HepG2 (cell line): ENCODE measurements around the gene FBXO2. TPM values are rescaled to one million over a fixed set of nuclear protein-coding genes. Genes with fewer than 3 reads are reported as not detected.

Source experiments
- ATAC-seq: fragments of 200-7000 bp; cut with Tn5 transposase; 3 replicates; pipeline ENCODE4 v1.9.1; 2020; ENCODE audit warnings: mild to moderate bottlenecking, moderate library complexity
- BruUV-seq: library from RNA; stranded (reverse); fragments of 400-500 nt; replicated peaks from 2 replicates; lab custom pipeline; 2021; lab: Mats Ljungman, UMichigan
- CTCF ChIA-PET: fragments of 300-600 bp; formaldehyde crosslinking; extraction: SDS; loops from one replicate; lab custom pipeline; 2021; ENCODE audit warnings: low total read pairs, inconsistent platforms, low intra/inter-chr PET ratio; lab: Yijun Ruan, JAX
- POLR2A ChIA-PET: fragments of 350-600 bp; sonication (Branson Sonifier 250); formaldehyde crosslinking; loops from one replicate; lab custom pipeline; 2020; ENCODE audit warnings: antibody characterized with exemption, inconsistent platforms; lab: Yijun Ruan, JAX
- DNase-seq: peaks from one replicate; pipeline ENCODE4 v3.0.0-alpha.2; 2015; ENCODE audit warnings: low spot score
- FAIRE-seq: peaks from 3 replicates; lab custom pipeline; 2011; peaks lifted over from hg19 to GRCh38; lab: Jason Lieb, UNC
- H2AFZ ChIP-seq: one replicate; pipeline ENCODE4 v1.6.1; 2011; ENCODE audit warnings: low read length, inconsistent platforms
- H3K27ac ChIP-seq: fragments of 300-600 bp; 3 replicates; pipeline ENCODE4 v1.8.0; 2011; ENCODE audit warnings: mixed run types, mild to moderate bottlenecking, mixed read lengths, low read length, inconsistent platforms; ENCODE audit not compliant: insufficient read depth; ENCODE audit errors: extremely low read length
- H3K27me3 ChIP-seq, 2 experiments: fragments of 200-600 bp in 1 of 2; 2 replicates in 1 of 2; 3 replicates in 1 of 2; pipeline versions ENCODE4 v1.6.0 to v1.8.0; 2011; ENCODE audit warnings: low read length in 2 of 2, mild to moderate bottlenecking in 2 of 2, moderate library complexity in 2 of 2, inconsistent platforms in 1 of 2; ENCODE audit not compliant: insufficient read depth in 2 of 2, control insufficient read depth in 1 of 2
- H3K36me3 ChIP-seq, 2 experiments: fragments of 200-600 bp in 1 of 2; replicated peaks in 1 of 2; 2 replicates in 1 of 2; 3 replicates in 1 of 2; pipeline versions ENCODE4 v1.5.1 to v1.8.0; 2011; ENCODE audit warnings: low read length in 2 of 2, inconsistent platforms in 1 of 2; ENCODE audit not compliant: insufficient read depth in 2 of 2, control insufficient read depth in 1 of 2
- H3K4me1 ChIP-seq: 2 replicates; pipeline ENCODE4 v1.5.1; 2012; ENCODE audit warnings: low read length, inconsistent platforms; ENCODE audit not compliant: insufficient read depth
- H3K4me2 ChIP-seq: 2 replicates; pipeline ENCODE4 v1.6.0; 2011; ENCODE audit warnings: low read depth, low read length, inconsistent platforms
- H3K4me3 ChIP-seq, 3 experiments: fragments of 200-600 bp in 1 of 3; sonication (generic), shearing (Covaris generic) in 1 of 3; replicated peaks in 1 of 3; 2 replicates each; pipeline ENCODE4 v1.5.1; 2011 to 2016; ENCODE audit warnings: low read length in 3 of 3, inconsistent platforms in 2 of 3, low read depth in 2 of 3, mild to moderate bottlenecking in 2 of 3, control low read depth in 1 of 3, mixed read lengths in 1 of 3; ENCODE audit not compliant: insufficient read depth in 1 of 3
- H3K79me2 ChIP-seq: one replicate; pipeline ENCODE4 v1.6.1; 2011; ENCODE audit warnings: low read length, inconsistent platforms; ENCODE audit not compliant: insufficient read depth
- H3K9ac ChIP-seq: 2 replicates; pipeline ENCODE4 v1.6.0; 2011; ENCODE audit warnings: mild to moderate bottlenecking, low read depth, low read length, inconsistent platforms; ENCODE audit not compliant: insufficient read depth
- H3K9me3 ChIP-seq: 2 replicates; pipeline ENCODE4 v1.5.1; 2012; ENCODE audit warnings: mild to moderate bottlenecking, low read length
- H4K20me1 ChIP-seq: 2 replicates; pipeline ENCODE4 v1.6.0; 2011; ENCODE audit warnings: inconsistent platforms, mild to moderate bottlenecking, low read length, moderate library complexity; ENCODE audit not compliant: insufficient read depth
- AHR ChIP-seq: IDR thresholded peaks from 2 replicates; pipeline ENCODE4 v1.6.1; 2018; ENCODE audit warnings: missing genetic modification reagents, missing compliant biosample characterization
- ARID2 ChIP-seq: sonication (generic); formaldehyde crosslinking; IDR thresholded peaks from 2 replicates; pipeline ENCODE4 v1.8.1; 2022; ENCODE audit warnings: mild to moderate bottlenecking, missing genetic modification reagents, borderline replicate concordance
- ARNT2 ChIP-seq: sonication (generic); formaldehyde crosslinking; IDR thresholded peaks from 2 replicates; pipeline ENCODE4 v1.8.0; 2022; ENCODE audit warnings: mild to moderate bottlenecking, low read depth, missing genetic modification reagents, moderate library complexity
- GATAD1 ChIP-seq: IDR thresholded peaks from 2 replicates; pipeline ENCODE4 v1.6.1; 2016; ENCODE audit warnings: missing genetic modification reagents, missing compliant biosample characterization
- GTF2F1 ChIP-seq: fragments of 150-350 bp; IDR thresholded peaks from 2 replicates; pipeline ENCODE4 v1.6.1; 2014; ENCODE audit warnings: low read length
- HMGA1 ChIP-seq: sonication (generic); formaldehyde crosslinking; conservative IDR thresholded peaks from 2 replicates; pipeline ENCODE4 v1.4.0; 2020; ENCODE audit warnings: missing genetic modification reagents
- JDP2 ChIP-seq: sonication (generic); formaldehyde crosslinking; IDR thresholded peaks from 2 replicates; pipeline ENCODE4 v1.8.1; 2022; ENCODE audit warnings: missing genetic modification reagents, borderline replicate concordance
- NFYB ChIP-seq: sonication (generic); formaldehyde crosslinking; IDR thresholded peaks from 2 replicates; pipeline ENCODE4 v1.4.0; 2020; ENCODE audit warnings: missing genetic modification reagents
- RBM39 ChIP-seq: fragments of 200-400 bp; formaldehyde crosslinking; IDR thresholded peaks from one replicate; pipeline ENCODE4 v1.6.1; 2018; ENCODE audit warnings: antibody characterized with exemption, mild to moderate bottlenecking, low read depth, low read length; ENCODE audit not compliant: poor library complexity, severe bottlenecking
- STAG1 ChIP-seq: sonication (generic); formaldehyde crosslinking; IDR thresholded peaks from 2 replicates; pipeline ENCODE4 v1.4.0; 2020; ENCODE audit warnings: missing genetic modification reagents
- ZNF446 ChIP-seq: sonication (generic); formaldehyde crosslinking; IDR thresholded peaks from 2 replicates; pipeline ENCODE4 v1.5.0; 2020; ENCODE audit warnings: mild to moderate bottlenecking, missing genetic modification reagents
- ZNF496 ChIP-seq: sonication (generic); formaldehyde crosslinking; IDR thresholded peaks from 2 replicates; pipeline ENCODE4 v1.8.1; 2023; ENCODE audit warnings: mild to moderate bottlenecking, moderate library complexity, missing genetic modification reagents; ENCODE audit not compliant: insufficient replicate concordance
- ZNF577 ChIP-seq: sonication (generic); formaldehyde crosslinking; IDR thresholded peaks from 2 replicates; pipeline ENCODE4 v1.4.0; 2020; ENCODE audit warnings: mild to moderate bottlenecking, low read depth, missing genetic modification reagents, borderline replicate concordance
- WGBS: methylation state at CpG from one replicate; pipeline ENCODE4 v1.1.6; 2017; ENCODE audit warnings: low lambda C conversion rate; 5-methylcytosine and 5-hydroxymethylcytosine counted together
- in situ Hi-C: cut with HindIII; loops from 2 replicates; pipeline ENCODE4 v1.10.0; 2017; ENCODE audit warnings: low pct_unique_long_range_greater_than_20kb; ENCODE audit not compliant: extremely low pct_ligation_motif_present
- intact Hi-C: fragments of 100-400 bp; cut with micrococcal nuclease; formaldehyde crosslinking; loops from one replicate; pipeline ENCODE4 v1.10.0; 2022; ENCODE audit not compliant: unreplicated experiment
- polyA plus RNA-seq, 8 experiments: library from polyadenylated mRNA; depleted of rRNA in 3 of 8; stranded (reverse) in 7 of 8; unstranded in 1 of 8; fragments of >200 nt; fragmentation: Illumina TruSeq in 4 of 8; extraction: Trizol in 4 of 8; gene quantifications; 2 replicates each; pipeline versions ENCODE4 v1.2.1 to v1.2.3, GENCODE V29; 2011 to 2016; ENCODE audit warnings: low read depth in 4 of 8, missing spikeins in 1 of 8, mixed read lengths in 1 of 8; ENCODE audit not compliant: insufficient read depth in 1 of 8
- total RNA-seq, 5 experiments: library from RNA; depleted of rRNA; stranded (reverse); fragments of >200 nt; fragmentation: Illumina TruSeq; extraction: Trizol; gene quantifications; 2 replicates each; pipeline ENCODE4 v1.2.3, GENCODE V29; 2016; ENCODE audit warnings: low read depth in 1 of 5
- TF ChIP-seq, protein P1 (sequence below): sonication (generic); formaldehyde crosslinking; IDR thresholded peaks from 2 replicates; pipeline ENCODE4 v1.5.1; 2020; ENCODE audit warnings: missing genetic modification reagents, mild to moderate bottlenecking, borderline replicate concordance
- TF ChIP-seq, protein P2 (sequence below): sonication (generic); formaldehyde crosslinking; IDR thresholded peaks from 2 replicates; pipeline ENCODE4 v1.4.0; 2020; ENCODE audit warnings: missing genetic modification reagents
- TF ChIP-seq, protein P3 (sequence below): sonication (generic); formaldehyde crosslinking; conservative IDR thresholded peaks from 2 replicates; pipeline ENCODE4 v1.8.0; 2022; ENCODE audit warnings: mild to moderate bottlenecking, moderate library complexity, missing genetic modification reagents

The FBXO2 gene
- total and polyA plus RNA-seq, 2 of the 13 experiments (the other 11 are each of a cell fraction or from before 2014, with no cell fraction given): 79.3 to 112 TPM

DNA sequence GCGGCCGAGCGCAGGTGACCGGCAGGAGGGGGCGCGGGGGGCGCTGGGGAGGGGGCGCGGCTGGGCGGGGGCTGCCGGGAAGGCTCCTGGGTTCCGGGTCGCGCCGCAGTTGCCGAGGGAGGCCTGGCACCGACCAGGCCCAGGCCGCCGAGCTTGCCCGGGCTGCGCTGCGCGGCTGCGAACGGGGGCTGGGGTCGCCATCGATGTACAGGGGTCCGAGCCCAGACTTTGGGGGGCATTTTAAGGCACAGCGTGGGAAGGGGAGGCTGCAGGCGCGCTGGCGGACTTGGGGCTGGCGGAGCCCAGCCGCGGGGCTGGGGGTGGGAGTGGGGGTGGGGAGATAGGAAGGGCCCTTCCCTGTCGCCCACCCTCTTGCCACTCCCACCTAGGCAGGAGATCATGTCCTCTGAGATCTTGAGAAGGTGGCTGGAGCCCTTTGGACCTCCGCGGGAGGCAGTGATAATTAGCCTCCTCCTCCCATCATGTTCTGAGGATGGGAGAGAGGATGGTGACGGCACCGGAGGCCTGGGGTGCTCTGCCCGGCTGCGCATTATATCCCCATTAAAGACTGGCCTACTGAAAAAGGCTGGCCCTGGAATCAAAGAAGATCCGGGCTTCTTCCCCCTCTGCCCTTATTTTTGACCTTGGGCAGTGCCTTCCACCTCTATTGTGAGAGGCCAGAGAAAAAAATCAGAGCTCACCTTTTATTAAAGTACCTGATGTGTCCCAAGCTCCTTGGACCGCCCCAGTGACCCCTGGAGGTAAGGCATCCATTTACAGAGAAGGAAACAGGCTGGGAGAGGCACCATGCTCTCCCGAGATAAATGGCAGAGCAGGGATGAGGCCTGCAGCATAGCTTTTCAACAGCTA, 945 bp upstream of the FBXO2 start (continued):
- no peak for TF ChIP-seq GTF2F1
- TF ChIP-seq HMGA1 (CRISPR knock-in tag): no peak
- TF ChIP-seq ZNF496 (CRISPR knock-in tag): no peak

DNA sequence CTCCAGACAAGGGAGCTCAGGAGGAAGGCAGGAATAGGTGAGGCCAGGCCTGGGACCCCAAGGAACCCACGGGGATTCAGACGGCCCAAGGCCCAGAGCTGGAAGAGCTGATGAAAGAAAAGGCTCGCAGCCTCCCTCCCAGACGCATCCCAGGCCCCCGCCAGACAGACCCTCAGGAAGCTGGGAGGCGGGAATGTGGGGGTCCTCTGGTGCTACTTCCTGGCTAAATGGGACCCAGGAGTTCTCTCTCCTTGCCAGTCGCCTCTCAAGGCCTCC, 430 bp downstream of the FBXO2 start:
- in situ Hi-C loops: no loop called here
- ChIA-PET POLR2A (interaction anchor here (0.8 to 4.0 kb wide), 20 partner anchors 8 to 554 kb away, joined by 3 to 45 read pairs (median 4); partner anchors contain the start of genes AGTRAP, DISP3, EXOSC10 and FBXO6), CTCF (no interaction called here)
- Histone ChIP-seq H3K27ac (peak overlapping the region; percentile 74), H3K4me2 (peak overlapping the region; percentile 84), H3K27me3 (no peaks in the 10 kb centered on the region), H4K20me1 (peaks cover 8% of the 10 kb centered on the region), H3K4me3 (peak overlapping the region; percentile 81 to 89 (median 85)), H3K36me3 (peaks cover 5 to 14% of the 10 kb centered on the region in 2 experiments), H3K4me1 (peaks cover 62% of the 10 kb centered on the region), H3K9me3 (no peaks in the 10 kb centered on the region), H2AFZ (no peak overlapping the region), H3K9ac (peak overlapping the region; percentile 83), H3K79me2 (peaks cover 20% of the 10 kb centered on the region)
- DNase-seq: no peak
- intact Hi-C loops: loop anchor here (5.0 kb wide), 2 partner anchors 64 to 149 kb away; no protein-coding TSS in a partner anchor
- no peak for FAIRE-seq
- ATAC-seq: no peak; the same call in 2 of the 3 replicates
- BruUV-seq: TSS peak; percentile 58
- WGBS: 0% methylated on average over 3 of the region's 7 CpGs
- TF ChIP-seq, protein P1, sequence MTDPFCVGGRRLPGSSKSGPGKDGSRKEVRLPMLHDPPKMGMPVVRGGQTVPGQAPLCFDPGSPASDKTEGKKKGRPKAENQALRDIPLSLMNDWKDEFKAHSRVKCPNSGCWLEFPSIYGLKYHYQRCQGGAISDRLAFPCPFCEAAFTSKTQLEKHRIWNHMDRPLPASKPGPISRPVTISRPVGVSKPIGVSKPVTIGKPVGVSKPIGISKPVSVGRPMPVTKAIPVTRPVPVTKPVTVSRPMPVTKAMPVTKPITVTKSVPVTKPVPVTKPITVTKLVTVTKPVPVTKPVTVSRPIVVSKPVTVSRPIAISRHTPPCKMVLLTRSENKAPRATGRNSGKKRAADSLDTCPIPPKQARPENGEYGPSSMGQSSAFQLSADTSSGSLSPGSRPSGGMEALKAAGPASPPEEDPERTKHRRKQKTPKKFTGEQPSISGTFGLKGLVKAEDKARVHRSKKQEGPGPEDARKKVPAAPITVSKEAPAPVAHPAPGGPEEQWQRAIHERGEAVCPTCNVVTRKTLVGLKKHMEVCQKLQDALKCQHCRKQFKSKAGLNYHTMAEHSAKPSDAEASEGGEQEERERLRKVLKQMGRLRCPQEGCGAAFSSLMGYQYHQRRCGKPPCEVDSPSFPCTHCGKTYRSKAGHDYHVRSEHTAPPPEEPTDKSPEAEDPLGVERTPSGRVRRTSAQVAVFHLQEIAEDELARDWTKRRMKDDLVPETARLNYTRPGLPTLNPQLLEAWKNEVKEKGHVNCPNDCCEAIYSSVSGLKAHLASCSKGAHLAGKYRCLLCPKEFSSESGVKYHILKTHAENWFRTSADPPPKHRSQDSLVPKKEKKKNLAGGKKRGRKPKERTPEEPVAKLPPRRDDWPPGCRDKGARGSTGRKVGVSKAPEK (CRISPR knock-in tag): no peak
- TF ChIP-seq, protein P2, sequence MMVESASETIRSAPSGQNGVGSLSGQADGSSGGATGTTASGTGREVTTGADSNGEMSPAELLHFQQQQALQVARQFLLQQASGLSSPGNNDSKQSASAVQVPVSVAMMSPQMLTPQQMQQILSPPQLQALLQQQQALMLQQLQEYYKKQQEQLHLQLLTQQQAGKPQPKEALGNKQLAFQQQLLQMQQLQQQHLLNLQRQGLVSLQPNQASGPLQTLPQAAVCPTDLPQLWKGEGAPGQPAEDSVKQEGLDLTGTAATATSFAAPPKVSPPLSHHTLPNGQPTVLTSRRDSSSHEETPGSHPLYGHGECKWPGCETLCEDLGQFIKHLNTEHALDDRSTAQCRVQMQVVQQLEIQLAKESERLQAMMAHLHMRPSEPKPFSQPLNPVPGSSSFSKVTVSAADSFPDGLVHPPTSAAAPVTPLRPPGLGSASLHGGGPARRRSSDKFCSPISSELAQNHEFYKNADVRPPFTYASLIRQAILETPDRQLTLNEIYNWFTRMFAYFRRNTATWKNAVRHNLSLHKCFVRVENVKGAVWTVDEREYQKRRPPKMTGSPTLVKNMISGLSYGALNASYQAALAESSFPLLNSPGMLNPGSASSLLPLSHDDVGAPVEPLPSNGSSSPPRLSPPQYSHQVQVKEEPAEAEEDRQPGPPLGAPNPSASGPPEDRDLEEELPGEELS: no peak
- TF ChIP-seq AHR (CRISPR knock-in tag): no peak
- no peak for TF ChIP-seq RBM39
- no peak for TF ChIP-seq ZNF577
- TF ChIP-seq JDP2 (CRISPR knock-in tag): no peak
- peak; percentile 73 for TF ChIP-seq ZNF446 (CRISPR knock-in tag)
- no peak for TF ChIP-seq ARID2 (CRISPR knock-in tag)
- no peak for TF ChIP-seq STAG1
- TF ChIP-seq NFYB (CRISPR knock-in tag): no peak
- TF ChIP-seq, protein P3, sequence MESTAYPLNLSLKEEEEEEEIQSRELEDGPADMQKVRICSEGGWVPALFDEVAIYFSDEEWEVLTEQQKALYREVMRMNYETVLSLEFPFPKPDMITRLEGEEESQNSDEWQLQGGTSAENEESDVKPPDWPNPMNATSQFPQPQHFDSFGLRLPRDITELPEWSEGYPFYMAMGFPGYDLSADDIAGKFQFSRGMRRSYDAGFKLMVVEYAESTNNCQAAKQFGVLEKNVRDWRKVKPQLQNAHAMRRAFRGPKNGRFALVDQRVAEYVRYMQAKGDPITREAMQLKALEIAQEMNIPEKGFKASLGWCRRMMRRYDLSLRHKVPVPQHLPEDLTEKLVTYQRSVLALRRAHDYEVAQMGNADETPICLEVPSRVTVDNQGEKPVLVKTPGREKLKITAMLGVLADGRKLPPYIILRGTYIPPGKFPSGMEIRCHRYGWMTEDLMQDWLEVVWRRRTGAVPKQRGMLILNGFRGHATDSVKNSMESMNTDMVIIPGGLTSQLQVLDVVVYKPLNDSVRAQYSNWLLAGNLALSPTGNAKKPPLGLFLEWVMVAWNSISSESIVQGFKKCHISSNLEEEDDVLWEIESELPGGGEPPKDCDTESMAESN (CRISPR knock-in tag): no peak
- TF ChIP-seq ARNT2 (CRISPR knock-in tag): no peak
- no peak for TF ChIP-seq GATAD1
